DND-41 (cell line): Measurements from ENCODE around the gene HSBP1L1.

Experiments
- ATAC-seq: fragments of 200-7000 bp; cut with Tn5 transposase; 3 replicates; pipeline ENCODE4 v1.9.1; 2021; ENCODE audit warnings: low read depth; ENCODE audit not compliant: insufficient read depth
- DNase-seq: peaks from one replicate; pipeline ENCODE4 v3.0.0-alpha.2; 2020
- H2AFZ ChIP-seq: 2 replicates; pipeline ENCODE4 v1.6.0; 2012; ENCODE audit warnings: low read depth, low read length
- H3K27ac ChIP-seq: 2 replicates; pipeline ENCODE4 v1.5.1; 2012; ENCODE audit warnings: low read length, inconsistent platforms
- H3K27me3 ChIP-seq: fragments of 200-600 bp; sonication (generic); 2 replicates; pipeline ENCODE4 v1.6.0; 2012; ENCODE audit warnings: low read length, mild to moderate bottlenecking, inconsistent platforms; ENCODE audit not compliant: insufficient read depth, poor library complexity
- H3K36me3 ChIP-seq: 2 replicates; pipeline ENCODE4 v1.5.1; 2012; ENCODE audit warnings: low read length, inconsistent platforms; ENCODE audit not compliant: insufficient read depth
- H3K4me1 ChIP-seq: 2 replicates; pipeline ENCODE4 v1.5.1; 2012; ENCODE audit warnings: mild to moderate bottlenecking, low read length; ENCODE audit not compliant: insufficient read depth
- H3K4me2 ChIP-seq: 2 replicates; pipeline ENCODE4 v1.6.0; 2012; ENCODE audit warnings: mild to moderate bottlenecking, moderate library complexity, low read length, inconsistent platforms; ENCODE audit not compliant: insufficient read depth
- H3K4me3 ChIP-seq, 2 experiments: fragments of 200-600 bp in 1 of 2; shearing (Covaris generic) in 1 of 2; 2 replicates each; pipeline ENCODE4 v1.5.1; 2012 to 2016; ENCODE audit warnings: inconsistent platforms in 2 of 2, low read length in 2 of 2, mild to moderate bottlenecking in 2 of 2, low read depth in 1 of 2, moderate library complexity in 1 of 2
- H3K79me2 ChIP-seq: 2 replicates; pipeline ENCODE4 v1.6.0; 2012; ENCODE audit warnings: low read length, inconsistent platforms; ENCODE audit not compliant: insufficient read depth
- H3K9ac ChIP-seq: 2 replicates; pipeline ENCODE4 v1.6.0; 2012; ENCODE audit warnings: low read depth, mild to moderate bottlenecking, inconsistent platforms, low read length, moderate library complexity
- H3K9me3 ChIP-seq: 2 replicates; pipeline ENCODE4 v1.5.1; 2012; ENCODE audit warnings: low read length, moderate library complexity, mild to moderate bottlenecking, inconsistent platforms; ENCODE audit not compliant: insufficient read depth, severe bottlenecking
- H4K20me1 ChIP-seq: 2 replicates; pipeline ENCODE4 v1.6.0; 2012; ENCODE audit warnings: low read length; ENCODE audit not compliant: insufficient read depth
- CTCF ChIP-seq: IDR thresholded peaks from 2 replicates; pipeline ENCODE4 v1.5.1; 2012; ENCODE audit warnings: borderline replicate concordance, low read length, moderate library complexity, mild to moderate bottlenecking; ENCODE audit not compliant: poor library complexity, severe bottlenecking; ENCODE audit errors: extremely low read depth
- EZH2 ChIP-seq: IDR thresholded peaks from 3 replicates; pipeline ENCODE4 v1.6.1; 2012; ENCODE audit warnings: borderline replicate concordance, low read depth, mild to moderate bottlenecking, moderate library complexity, low read length, inconsistent platforms; ENCODE audit not compliant: severe bottlenecking

Gene HSBP1L1

DNA sequence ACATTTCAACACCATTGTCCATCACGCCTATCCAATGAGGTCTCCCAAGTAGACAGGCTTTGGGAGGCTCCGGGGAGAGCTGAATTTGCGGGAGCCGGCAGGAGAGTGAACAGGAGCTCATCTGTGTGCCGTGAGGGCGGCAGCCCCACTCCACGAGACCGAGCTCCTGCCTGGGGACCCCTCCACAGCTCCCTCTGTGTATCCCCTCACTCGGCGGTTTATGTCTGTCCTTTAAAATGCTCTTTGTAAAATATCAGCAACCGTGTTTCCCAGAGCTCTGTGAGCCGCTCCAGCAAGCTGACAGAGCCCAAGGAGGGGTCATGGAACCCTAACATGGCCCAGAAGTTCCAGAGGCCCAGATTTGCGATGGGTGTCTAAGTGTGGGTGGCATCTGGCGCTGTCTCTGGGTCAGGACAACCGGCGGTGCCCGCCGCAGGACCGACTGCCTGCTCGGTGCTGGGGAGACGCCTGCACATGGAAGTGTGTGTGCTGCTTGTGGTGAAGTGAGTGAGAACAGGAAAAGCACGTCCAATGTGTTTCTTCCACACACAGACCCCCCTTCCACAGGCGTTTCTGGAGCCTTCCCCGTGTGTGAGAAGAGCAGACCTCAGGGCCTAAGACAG is 47.8 kb upstream of the HSBP1L1 start:
- Histone ChIP-seq H3K9me3 (peaks cover 2% of the 10 kb centered on the region), H3K36me3 (peaks cover 60% of the 10 kb centered on the region), H3K4me3 (no peak overlapping the region), H3K27me3 (no peaks in the 10 kb centered on the region), H3K4me2 (no peak overlapping the region), H3K79me2 (peaks cover 11% of the 10 kb centered on the region), H4K20me1 (peaks cover 28% of the 10 kb centered on the region), H2AFZ (no peak overlapping the region), H3K9ac (no peak overlapping the region), H3K27ac (no peak overlapping the region), H3K4me1 (no peaks in the 10 kb centered on the region)
- no peak for TF ChIP-seq EZH2
- ATAC-seq, result no peak
- DNase-seq, result no peak

GRCh38 chr18:79917169-79917852 is 47.1 kb upstream of the HSBP1L1 start:
- peaks cover 64% of the 10 kb centered on the region for H3K36me3 ChIP-seq
- no peak for ATAC-seq
- H3K79me2 ChIP-seq, result peaks cover 11% of the 10 kb centered on the region
- no peak overlapping the region for H3K27ac ChIP-seq
- H3K9me3 ChIP-seq, result peaks cover 2% of the 10 kb centered on the region
- no peak for DNase-seq
- no peak overlapping the region for H3K9ac ChIP-seq
- H3K4me1 ChIP-seq, result no peaks in the 10 kb centered on the region
- no peaks in the 10 kb centered on the region for H3K27me3 ChIP-seq
- H3K4me3 ChIP-seq, result no peak overlapping the region
- TF ChIP-seq EZH2 (no peak), CTCF (no peak)
- H2AFZ ChIP-seq, result no peak overlapping the region
- H3K4me2 ChIP-seq, result no peak overlapping the region
- peaks cover 29% of the 10 kb centered on the region for H4K20me1 ChIP-seq

- Histone ChIP-seq H3K4me3 (no peak overlapping the region), H2AFZ (no peak overlapping the region), H3K4me1 (no peaks in the 10 kb centered on the region), H4K20me1 (peaks cover 31% of the 10 kb centered on the region), H3K27me3 (no peaks in the 10 kb centered on the region), H3K79me2 (peaks cover 11% of the 10 kb centered on the region), H3K9me3 (peaks cover 2% of the 10 kb centered on the region), H3K27ac (no peak overlapping the region), H3K36me3 (peaks cover 58% of the 10 kb centered on the region), H3K9ac (no peak overlapping the region), H3K4me2 (no peak overlapping the region)
- TF ChIP-seq CTCF (no peak), EZH2 (no peak)
- no peak for ATAC-seq
- DNase-seq, result no peak
Measured at GRCh38 chr18:79917853-79918614, 46.4 kb upstream of the HSBP1L1 start.

GRCh38 chr18:79918615-79919011 is 45.8 kb upstream of the HSBP1L1 start:
- H3K27ac ChIP-seq, result no peak overlapping the region
- H3K4me3 ChIP-seq, result no peak overlapping the region
- H2AFZ ChIP-seq, result no peak overlapping the region
- H3K27me3 ChIP-seq, result no peaks in the 10 kb centered on the region
- H3K9ac ChIP-seq, result no peak overlapping the region
- TF ChIP-seq CTCF (no peak), EZH2 (no peak)
- peaks cover 29% of the 10 kb centered on the region for H4K20me1 ChIP-seq
- no peaks in the 10 kb centered on the region for H3K4me1 ChIP-seq
- DNase-seq (no peak), ATAC-seq (no peak)
- H3K36me3 ChIP-seq, result peaks cover 52% of the 10 kb centered on the region
- peaks cover 2% of the 10 kb centered on the region for H3K9me3 ChIP-seq
- peaks cover 11% of the 10 kb centered on the region; the same call in 1 of the 2 replicates for H3K79me2 ChIP-seq
- H3K4me2 ChIP-seq, result no peak overlapping the region
